HepG2 (cell line): ENCODE data around the gene LAMB4. TPM values are rescaled to one million over a fixed set of nuclear protein-coding genes. Genes with fewer than 3 reads are reported as not detected.
A peak's percentile ranks its signal among the peaks of the same experiment; 100 is the strongest.

Experiments
- BCL6 ChIP-seq: IDR thresholded peaks from 2 replicates; pipeline ENCODE4 v1.6.1; 2016; ENCODE audit warnings: missing genetic modification reagents, missing compliant biosample characterization
- CEBPG ChIP-seq: IDR thresholded peaks from 2 replicates; pipeline ENCODE4 v1.6.1; 2016
- FOXK1 ChIP-seq: sonication (generic); formaldehyde crosslinking; IDR thresholded peaks from 2 replicates; pipeline ENCODE4 v1.4.0; 2020; ENCODE audit warnings: low read depth, missing genetic modification reagents, borderline replicate concordance
- GFI1 ChIP-seq: sonication (generic); formaldehyde crosslinking; IDR thresholded peaks from 2 replicates; pipeline ENCODE4 v1.5.0; 2020; ENCODE audit warnings: missing genetic modification reagents, mild to moderate bottlenecking, borderline replicate concordance
- MIER3 ChIP-seq: IDR thresholded peaks from 2 replicates; pipeline ENCODE4 v1.6.1; 2016; ENCODE audit warnings: missing compliant biosample characterization, borderline replicate concordance
- PHF8 ChIP-seq: sonication (generic); formaldehyde crosslinking; IDR thresholded peaks from 2 replicates; pipeline ENCODE4 v1.5.0; 2020; ENCODE audit warnings: missing genetic modification reagents
- RARA ChIP-seq: IDR thresholded peaks from 2 replicates; pipeline ENCODE4 v1.6.1; 2016; ENCODE audit warnings: missing genetic modification reagents, missing compliant biosample characterization
- RCOR2 ChIP-seq: IDR thresholded peaks from 2 replicates; pipeline ENCODE4 v1.6.1; 2016; ENCODE audit warnings: missing biosample characterization, missing genetic modification reagents
- SKI ChIP-seq: fragments of 450-650 bp; IDR thresholded peaks from one replicate; pipeline ENCODE4 v1.6.1; 2018; ENCODE audit warnings: mild to moderate bottlenecking; ENCODE audit not compliant: partially characterized antibody
- SOX13 ChIP-seq, 3 experiments: fragments of 450-650 bp in 1 of 3; sonication (generic) in 1 of 3; formaldehyde crosslinking in 1 of 3; IDR thresholded peaks in 2 of 3; conservative IDR thresholded peaks in 1 of 3; 2 replicates each; pipeline versions ENCODE4 v1.5.0 to v1.6.1; 2016 to 2020; ENCODE audit warnings: antibody characterized with exemption in 1 of 3, mild to moderate bottlenecking in 1 of 3, missing compliant biosample characterization in 1 of 3, missing genetic modification reagents in 1 of 3, moderate library complexity in 1 of 3
- TBL1XR1 ChIP-seq: fragments of 150-350 bp; IDR thresholded peaks from 2 replicates; pipeline ENCODE4 v1.6.1; 2014; ENCODE audit warnings: borderline replicate concordance, low read length; ENCODE audit not compliant: partially characterized antibody
- ZFP36 ChIP-seq: fragments of 150-350 bp; IDR thresholded peaks from 2 replicates; pipeline ENCODE4 v1.6.1; 2018; ENCODE audit warnings: borderline replicate concordance, low read length, low read depth; ENCODE audit not compliant: partially characterized antibody
- ZFP36L1 ChIP-seq: sonication (generic); formaldehyde crosslinking; IDR thresholded peaks from 2 replicates; pipeline ENCODE4 v1.8.0; 2022; ENCODE audit warnings: mild to moderate bottlenecking, missing genetic modification reagents, moderate library complexity
- ZFP36L2 ChIP-seq: sonication (generic); formaldehyde crosslinking; IDR thresholded peaks from 2 replicates; pipeline ENCODE4 v1.4.0; 2020; ENCODE audit warnings: missing genetic modification reagents
- ZFP82 ChIP-seq: sonication (generic); formaldehyde crosslinking; IDR thresholded peaks from 2 replicates; pipeline ENCODE4 v1.5.1; 2020; ENCODE audit warnings: mild to moderate bottlenecking, missing genetic modification reagents, borderline replicate concordance
- ZFX ChIP-seq: sonication (generic); formaldehyde crosslinking; IDR thresholded peaks from 2 replicates; pipeline ENCODE4 v1.4.0; 2020; ENCODE audit warnings: mild to moderate bottlenecking, low read depth, missing genetic modification reagents, moderate library complexity
- ZMYM4 ChIP-seq: sonication (generic); formaldehyde crosslinking; IDR thresholded peaks from 2 replicates; pipeline ENCODE4 v1.8.1; 2023; ENCODE audit warnings: mild to moderate bottlenecking, missing genetic modification reagents
- ZNF235 ChIP-seq: sonication (generic); formaldehyde crosslinking; IDR thresholded peaks from 2 replicates; pipeline ENCODE4 v1.8.1; 2023; ENCODE audit warnings: mild to moderate bottlenecking, missing genetic modification reagents, borderline replicate concordance
- ZNF460 ChIP-seq: sonication (generic); formaldehyde crosslinking; IDR thresholded peaks from 2 replicates; pipeline ENCODE4 v1.5.1; 2020; ENCODE audit warnings: missing genetic modification reagents, mild to moderate bottlenecking, borderline replicate concordance
- ZNF501 ChIP-seq: sonication (generic); formaldehyde crosslinking; IDR thresholded peaks from 2 replicates; pipeline ENCODE4 v1.5.1; 2020; ENCODE audit warnings: mild to moderate bottlenecking, moderate library complexity, missing genetic modification reagents
- ZNF552 ChIP-seq: sonication (generic); formaldehyde crosslinking; IDR thresholded peaks from 2 replicates; pipeline ENCODE4 v1.9.0; 2022; ENCODE audit warnings: missing genetic modification reagents, mild to moderate bottlenecking, borderline replicate concordance
- ZNF652 ChIP-seq: IDR thresholded peaks from 2 replicates; pipeline ENCODE4 v1.6.1; 2016; ENCODE audit warnings: low read depth, borderline replicate concordance
- ZNF660 ChIP-seq: sonication (generic); formaldehyde crosslinking; IDR thresholded peaks from 2 replicates; pipeline ENCODE4 v1.5.1; 2020; ENCODE audit warnings: mild to moderate bottlenecking, low read depth, missing genetic modification reagents, borderline replicate concordance
- ZNF773 ChIP-seq: sonication (generic); formaldehyde crosslinking; IDR thresholded peaks from 2 replicates; pipeline ENCODE4 v1.4.0; 2020; ENCODE audit warnings: missing genetic modification reagents, borderline replicate concordance
- ZNF780A ChIP-seq: sonication (generic); formaldehyde crosslinking; IDR thresholded peaks from 2 replicates; pipeline ENCODE4 v1.8.0; 2022; ENCODE audit warnings: mild to moderate bottlenecking, missing genetic modification reagents, moderate library complexity
- ZNF788 ChIP-seq: sonication (generic); formaldehyde crosslinking; IDR thresholded peaks from 2 replicates; pipeline ENCODE4 v1.5.0; 2020; ENCODE audit warnings: mild to moderate bottlenecking, missing genetic modification reagents, borderline replicate concordance
- polyA plus RNA-seq, 8 experiments: library from polyadenylated mRNA; depleted of rRNA in 3 of 8; stranded (reverse) in 7 of 8; unstranded in 1 of 8; fragments of >200 nt; fragmentation: Illumina TruSeq in 4 of 8; extraction: Trizol in 4 of 8; gene quantifications; 2 replicates each; pipeline versions ENCODE4 v1.2.1 to v1.2.3, GENCODE V29; 2011 to 2016; ENCODE audit warnings: low read depth in 4 of 8, missing spikeins in 1 of 8, mixed read lengths in 1 of 8; ENCODE audit not compliant: insufficient read depth in 1 of 8
- total RNA-seq, 5 experiments: library from RNA; depleted of rRNA; stranded (reverse); fragments of >200 nt; fragmentation: Illumina TruSeq; extraction: Trizol; gene quantifications; 2 replicates each; pipeline ENCODE4 v1.2.3, GENCODE V29; 2016; ENCODE audit warnings: low read depth in 1 of 5
- TF ChIP-seq, protein P1 (sequence below): sonication (generic); formaldehyde crosslinking; IDR thresholded peaks from 2 replicates; pipeline ENCODE4 v1.4.0; 2020; ENCODE audit warnings: missing genetic modification reagents, borderline replicate concordance
- TF ChIP-seq, protein P2 (sequence below): sonication (generic); formaldehyde crosslinking; IDR thresholded peaks from 2 replicates; pipeline ENCODE4 v1.4.0; 2020; ENCODE audit warnings: missing genetic modification reagents, low read depth, mild to moderate bottlenecking, borderline replicate concordance

The LAMB4 gene
- total and polyA plus RNA-seq, 2 of the 13 experiments (the other 11 are each of a cell fraction or from before 2014, with no cell fraction given), result 0.05 TPM; not detected in 1

DNA sequence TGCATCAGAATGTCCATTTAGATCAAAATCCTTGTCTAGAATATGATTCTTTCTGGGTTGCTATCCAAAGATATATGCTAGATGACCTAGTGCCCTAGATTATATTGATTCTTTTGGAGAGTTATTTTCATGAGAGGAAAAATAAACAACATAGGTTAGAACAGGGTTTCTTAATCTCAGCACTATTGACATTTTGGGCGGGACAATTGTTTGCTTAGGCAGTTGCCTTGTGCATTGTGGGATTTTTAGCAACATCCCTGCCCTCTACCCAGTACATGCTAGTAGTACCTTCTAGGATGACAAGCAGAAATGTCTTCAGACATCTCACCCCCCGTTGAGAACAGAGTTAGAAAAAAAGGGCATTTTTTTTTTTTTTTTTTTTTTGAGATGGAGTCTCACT lies 102.0 kb downstream of the LAMB4 start (continued):
- TF ChIP-seq ZFP36 (no peak), ZFP36L1 (CRISPR knock-in tag) (no peak), GFI1 (CRISPR knock-in tag) (peak; percentile 96), BCL6 (peak; percentile 95), ZMYM4 (CRISPR knock-in tag) (peak; percentile 29; the same call in 1 of the 2 replicates), ZNF780A (CRISPR knock-in tag) (no peak), ZFP36L2 (CRISPR knock-in tag) (no peak), ZNF773 (CRISPR knock-in tag) (no peak), ZNF552 (CRISPR knock-in tag) (no peak), ZNF501 (CRISPR knock-in tag) (no peak), TBL1XR1 (peak; percentile 92), SKI (peak; percentile 86), RARA (CRISPR knock-in tag) (peak; percentile 86), RCOR2 (0 out of 2 replicates have a peak, but pooled peaks have one; percentile 53), SOX13 (IDR thresholded peaks at IDR 0.05) (peak; percentile 71), SOX13 (CRISPR knock-in tag; conservative IDR thresholded peaks at IDR 0.05 in 1 of 2, IDR thresholded peaks at IDR 0.05 in 1 of 2) (peak in 1 of 2 experiments; percentile 91; a peak in 2 of 4 replicates), MIER3 (CRISPR knock-in tag) (peak; percentile 51; the same call in 1 of the 2 replicates), FOXK1 (CRISPR knock-in tag) (peak; percentile 83; the same call in 1 of the 2 replicates), ZFP82 (CRISPR knock-in tag) (no peak), PHF8 (CRISPR knock-in tag) (no peak), ZNF660 (CRISPR knock-in tag) (no peak), ZNF235 (no peak), CEBPG (CRISPR knock-in tag) (peak; percentile 33; the same call in 1 of the 2 replicates), ZNF652 (CRISPR knock-in tag) (no peak), ZFX (CRISPR knock-in tag) (no peak), ZNF460 (no peak), ZNF788 (CRISPR knock-in tag) (no peak)
- TF ChIP-seq, protein P1, sequence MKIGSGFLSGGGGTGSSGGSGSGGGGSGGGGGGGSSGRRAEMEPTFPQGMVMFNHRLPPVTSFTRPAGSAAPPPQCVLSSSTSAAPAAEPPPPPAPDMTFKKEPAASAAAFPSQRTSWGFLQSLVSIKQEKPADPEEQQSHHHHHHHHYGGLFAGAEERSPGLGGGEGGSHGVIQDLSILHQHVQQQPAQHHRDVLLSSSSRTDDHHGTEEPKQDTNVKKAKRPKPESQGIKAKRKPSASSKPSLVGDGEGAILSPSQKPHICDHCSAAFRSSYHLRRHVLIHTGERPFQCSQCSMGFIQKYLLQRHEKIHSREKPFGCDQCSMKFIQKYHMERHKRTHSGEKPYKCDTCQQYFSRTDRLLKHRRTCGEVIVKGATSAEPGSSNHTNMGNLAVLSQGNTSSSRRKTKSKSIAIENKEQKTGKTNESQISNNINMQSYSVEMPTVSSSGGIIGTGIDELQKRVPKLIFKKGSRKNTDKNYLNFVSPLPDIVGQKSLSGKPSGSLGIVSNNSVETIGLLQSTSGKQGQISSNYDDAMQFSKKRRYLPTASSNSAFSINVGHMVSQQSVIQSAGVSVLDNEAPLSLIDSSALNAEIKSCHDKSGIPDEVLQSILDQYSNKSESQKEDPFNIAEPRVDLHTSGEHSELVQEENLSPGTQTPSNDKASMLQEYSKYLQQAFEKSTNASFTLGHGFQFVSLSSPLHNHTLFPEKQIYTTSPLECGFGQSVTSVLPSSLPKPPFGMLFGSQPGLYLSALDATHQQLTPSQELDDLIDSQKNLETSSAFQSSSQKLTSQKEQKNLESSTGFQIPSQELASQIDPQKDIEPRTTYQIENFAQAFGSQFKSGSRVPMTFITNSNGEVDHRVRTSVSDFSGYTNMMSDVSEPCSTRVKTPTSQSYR, result no peak
- TF ChIP-seq, protein P2, sequence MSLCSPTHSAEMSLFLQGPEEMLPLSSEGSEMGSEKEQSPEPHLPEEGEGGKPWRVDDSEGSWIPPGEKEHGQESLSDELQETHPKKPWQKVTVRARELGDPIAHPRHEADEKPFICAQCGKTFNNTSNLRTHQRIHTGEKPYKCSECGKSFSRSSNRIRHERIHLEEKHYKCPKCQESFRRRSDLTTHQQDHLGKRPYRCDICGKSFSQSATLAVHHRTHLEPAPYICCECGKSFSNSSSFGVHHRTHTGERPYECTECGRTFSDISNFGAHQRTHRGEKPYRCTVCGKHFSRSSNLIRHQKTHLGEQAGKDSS (CRISPR knock-in tag), result no peak
